GM12872 (cell line): ENCODE data around the gene TMC6.

Experiments
- CTCF ChIP-seq: IDR thresholded peaks from 3 replicates; pipeline ENCODE4 v1.5.1; 2011; ENCODE audit warnings: low read depth, mild to moderate bottlenecking, low read length, moderate library complexity; ENCODE audit not compliant: insufficient read depth

Gene TMC6

GRCh38 chr17:78130090-78130436, 1.5 kb upstream of the TMC6 start:
- no peak for TF ChIP-seq CTCF

GRCh38 chr17:78129351-78130089, 965 bp upstream of the TMC6 start:
- no peak for TF ChIP-seq CTCF

- no peak for TF ChIP-seq CTCF
These were observed 536 bp downstream of the TMC6 start for GRCh38 chr17:78127888-78128550.

GRCh38 chr17:78127239-78127887, 1.2 kb downstream of the TMC6 start:
- no peak for TF ChIP-seq CTCF

- no peak for TF ChIP-seq CTCF
These were observed 1.7 kb downstream of the TMC6 start for GRCh38 chr17:78126895-78127238.

- no peak for TF ChIP-seq CTCF
These were observed 2.3 kb downstream of the TMC6 start for GRCh38 chr17:78125976-78126894.
